ENCODE data around the gene TAF1C.
"Not testable (repeated sequence)": the region's sequence is repeated elsewhere in the genome, so short reads cannot be mapped to it uniquely, and the experiment has no call there.

The TAF1C gene

GRCh38 chr16:84186685-84187437 is at the start of gene TAF1C:
Gene TAF1C, minus strand, starts transcription at chr16:84187057. Its CDS starts 2,069 bp downstream, at chr16:84184988.
- DNase-seq, result peak; percentile 91

- no peak for DNase-seq
Observed at GRCh38 chr16:84234321-84235241, 47.7 kb upstream of the TAF1C start.

DNA sequence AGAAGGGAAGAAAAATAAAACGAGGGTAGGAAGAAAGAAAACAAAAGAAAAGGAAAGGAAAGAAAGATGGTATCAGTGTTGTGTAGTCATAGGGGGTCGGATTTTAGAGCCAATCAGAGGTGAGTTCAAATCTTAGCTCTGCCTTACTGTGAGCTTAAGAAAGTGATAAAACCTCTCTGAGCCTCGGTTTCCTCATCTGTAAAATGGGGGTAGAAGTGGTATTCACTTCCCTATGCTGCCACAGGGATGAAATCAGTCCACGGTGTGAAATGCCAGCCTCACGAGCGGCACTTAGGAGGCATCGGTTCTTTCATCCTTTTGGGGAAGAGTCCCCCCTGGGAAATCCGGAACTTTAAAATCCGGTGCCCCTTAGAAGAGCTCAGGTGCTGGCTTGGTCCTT is 46.9 kb upstream of the TAF1C start:
- DNase-seq, result no peak

GRCh38 chr16:84232969-84233368 is 46.1 kb upstream of the TAF1C start:
- DNase-seq, result no peak

GRCh38 chr16:84232060-84232459 is 45.2 kb upstream of the TAF1C start:
- DNase-seq, result no peak

DNA sequence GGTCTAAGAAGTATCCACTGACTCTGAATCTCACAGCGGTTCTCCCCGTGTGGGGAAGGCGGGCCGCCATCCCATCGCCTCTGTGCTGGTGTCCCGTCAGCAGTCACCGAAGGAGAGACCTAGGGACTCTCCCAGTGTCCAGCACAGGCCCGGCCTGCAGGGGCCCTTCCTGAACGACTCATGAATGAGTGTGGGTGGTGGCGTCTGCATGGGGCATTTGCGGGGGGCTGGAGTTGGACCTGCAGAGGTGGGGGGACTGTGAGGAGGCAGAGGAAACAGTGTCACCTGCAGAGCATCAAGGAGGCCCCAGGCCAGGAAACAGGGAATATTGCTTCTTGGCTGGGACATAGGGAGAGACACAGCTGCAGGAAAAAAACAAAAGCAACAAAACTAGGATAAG is 42.6 kb upstream of the TAF1C start:
- no peak for DNase-seq

DNA sequence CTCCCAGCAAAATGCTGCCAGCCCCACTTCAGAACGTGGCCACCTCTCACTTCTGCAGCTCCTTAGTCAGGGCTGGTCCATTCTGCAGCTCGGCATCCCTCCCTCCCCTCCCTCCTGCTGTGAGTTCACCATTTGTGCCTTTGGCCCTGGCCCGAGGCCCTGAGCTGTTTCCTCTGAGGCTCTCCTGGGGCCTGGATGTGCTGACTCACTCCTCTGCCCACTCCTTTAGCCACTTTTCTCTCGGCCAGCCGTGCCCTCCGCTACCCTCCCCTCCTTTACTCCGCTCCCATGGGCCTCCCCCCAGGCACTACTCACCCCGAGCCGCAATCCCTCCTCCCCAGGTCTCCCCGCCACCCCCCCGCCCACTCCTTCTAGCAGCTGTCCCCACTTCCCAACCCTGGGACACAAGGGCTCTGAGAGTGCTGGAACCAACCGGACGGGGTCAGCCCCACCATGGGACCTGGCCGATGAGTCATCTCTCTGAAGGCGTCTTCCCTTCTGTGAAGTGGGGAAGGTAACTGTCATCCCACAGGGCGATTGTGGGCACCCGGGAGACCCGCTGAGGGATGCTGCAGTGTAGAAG is 41.5 kb upstream of the TAF1C start:
- no peak for DNase-seq

GRCh38 chr16:84227548-84227947 is 40.7 kb upstream of the TAF1C start:
- no peak for DNase-seq

GRCh38 chr16:84226026-84226425 is 39.2 kb upstream of the TAF1C start:
- no peak for DNase-seq

DNA sequence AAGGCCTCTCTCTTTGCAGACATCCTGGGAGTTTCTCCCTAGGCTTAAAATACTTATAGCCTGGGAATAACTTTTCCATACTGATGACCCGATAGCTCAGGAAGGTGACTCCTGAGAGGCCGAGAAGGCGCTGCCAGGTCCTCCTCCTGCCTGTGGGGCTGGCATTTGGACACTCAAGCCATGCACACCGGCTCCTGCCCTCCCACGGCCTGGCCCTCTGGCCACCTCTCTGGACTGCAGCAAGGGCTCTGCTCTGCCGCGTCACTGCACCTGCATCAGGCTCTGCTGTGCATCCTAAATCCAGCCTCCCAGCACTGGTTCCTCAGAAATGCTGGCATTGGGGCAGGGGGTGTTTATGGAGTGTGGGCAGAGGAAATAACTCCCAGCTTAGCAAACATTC is 38.7 kb upstream of the TAF1C start:
- no peak for DNase-seq

DNA sequence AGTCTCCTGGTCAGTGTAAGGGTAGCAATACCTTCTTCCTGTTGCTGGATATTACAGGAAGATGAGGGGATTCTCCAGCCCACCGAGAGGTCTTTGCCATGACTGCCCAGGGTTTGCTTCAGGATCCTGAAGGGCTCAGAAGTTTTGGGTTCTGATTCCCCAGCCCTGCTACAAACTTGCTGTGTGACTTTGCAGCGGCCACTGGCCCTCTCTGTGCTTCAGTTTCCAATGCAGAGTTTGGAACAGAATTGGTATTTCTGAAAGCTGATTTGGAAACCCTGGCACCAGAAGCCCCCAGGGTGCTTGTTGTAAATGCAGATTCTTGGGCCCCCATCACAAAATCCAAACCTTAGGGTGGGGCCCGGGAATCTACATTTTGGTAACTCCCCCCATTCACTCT is 38.3 kb upstream of the TAF1C start:
- no peak for DNase-seq

- DNase-seq, result no peak
Observed at GRCh38 chr16:84224554-84224953, 37.7 kb upstream of the TAF1C start.

DNA sequence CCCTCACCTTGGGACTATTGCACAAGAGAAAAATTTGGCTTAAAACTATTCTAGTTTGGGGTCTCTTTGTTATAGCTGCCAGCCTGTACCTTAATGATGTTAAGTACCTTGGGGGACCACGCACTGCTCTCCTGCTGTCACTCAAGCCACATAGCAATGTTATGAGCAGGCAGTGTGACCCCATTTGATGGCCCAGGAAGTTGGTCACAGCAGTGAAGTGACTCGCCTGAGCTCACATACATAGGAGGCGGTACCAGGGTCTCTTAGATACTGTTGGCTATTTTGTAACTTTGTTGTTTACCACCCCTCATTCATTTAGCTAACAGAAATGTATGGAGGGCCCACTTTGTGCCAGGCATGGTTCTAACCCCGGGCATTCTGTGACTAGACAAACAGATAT is 36.6 kb upstream of the TAF1C start:
- DNase-seq, result no peak

GRCh38 chr16:84220851-84221250 is 34.0 kb upstream of the TAF1C start:
- no peak for DNase-seq

- no peak for DNase-seq
Observed at GRCh38 chr16:84218956-84219355, 32.1 kb upstream of the TAF1C start.

DNA sequence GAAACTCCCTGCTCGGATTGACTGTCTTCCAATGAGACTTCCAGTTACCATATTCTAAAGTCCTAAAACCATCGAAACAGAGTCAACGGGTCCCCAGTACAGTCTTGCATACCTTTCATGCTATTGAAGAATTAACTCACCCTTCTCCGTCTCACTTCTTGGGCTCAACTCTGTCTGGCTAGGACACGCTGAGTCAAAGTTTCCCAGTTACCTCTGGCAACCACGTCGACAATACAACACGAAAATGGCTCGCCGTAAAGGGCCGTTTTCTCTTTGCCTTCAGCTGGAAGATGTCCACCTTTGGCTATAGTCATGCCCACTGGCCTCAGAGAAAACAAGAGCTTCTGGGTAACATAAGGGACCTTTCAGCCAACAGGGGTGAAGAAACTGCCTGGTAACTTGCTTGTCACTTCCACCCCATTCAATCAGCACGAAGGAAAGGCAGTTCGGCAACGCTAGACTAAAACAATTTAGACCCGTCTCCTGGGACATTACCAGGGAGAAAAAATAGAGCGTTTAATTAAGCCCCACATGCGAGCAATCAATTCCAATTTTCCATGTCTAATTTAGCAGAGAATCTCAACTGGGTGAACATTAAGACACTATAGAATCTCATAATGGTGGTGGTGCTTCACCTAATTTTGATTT is 31.4 kb upstream of the TAF1C start:
- DNase-seq, result no peak

DNA sequence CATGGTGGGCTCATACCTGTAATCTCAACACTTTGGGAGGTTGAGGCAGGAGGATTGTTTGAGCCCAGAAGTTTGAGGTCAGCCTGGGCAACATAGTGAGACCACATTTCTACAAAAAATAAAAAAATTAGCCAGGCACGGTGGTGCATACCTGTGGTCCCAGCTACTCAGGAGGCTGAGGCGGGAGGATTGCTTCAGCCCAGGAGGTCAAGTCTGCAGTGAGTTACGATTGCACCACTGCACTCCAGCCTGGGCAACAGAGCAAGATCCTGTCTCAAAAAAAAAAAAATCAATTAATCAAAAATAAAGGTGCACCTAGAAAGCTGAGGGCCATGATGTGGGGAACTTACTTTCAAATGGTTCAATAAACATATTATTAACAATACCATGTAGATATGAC is 29.3 kb upstream of the TAF1C start:
- not testable (repeated sequence) for DNase-seq

DNA sequence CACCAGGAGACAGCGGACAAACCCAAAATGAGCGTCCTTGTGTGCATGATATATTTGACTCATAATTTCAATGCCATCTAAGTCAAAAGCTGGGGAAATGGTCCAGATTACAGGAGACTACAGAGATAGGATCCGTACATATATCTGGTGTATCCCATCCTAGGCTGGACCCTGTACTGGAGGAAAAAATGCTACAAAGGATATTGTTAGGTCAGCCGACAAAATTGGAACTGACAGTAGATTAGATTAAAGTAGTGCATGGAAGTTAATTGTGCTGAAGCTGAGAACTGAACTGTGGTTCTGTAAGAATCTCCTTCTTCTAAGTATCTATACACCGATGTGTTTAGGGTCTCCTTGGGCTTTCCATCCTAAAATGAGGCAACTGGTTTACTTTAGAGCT is 28.7 kb upstream of the TAF1C start:
- no peak for DNase-seq

GRCh38 chr16:84214451-84215066 is 27.7 kb upstream of the TAF1C start:
- no peak for DNase-seq

GRCh38 chr16:84212631-84213030 is 25.8 kb upstream of the TAF1C start:
- DNase-seq, result no peak

DNA sequence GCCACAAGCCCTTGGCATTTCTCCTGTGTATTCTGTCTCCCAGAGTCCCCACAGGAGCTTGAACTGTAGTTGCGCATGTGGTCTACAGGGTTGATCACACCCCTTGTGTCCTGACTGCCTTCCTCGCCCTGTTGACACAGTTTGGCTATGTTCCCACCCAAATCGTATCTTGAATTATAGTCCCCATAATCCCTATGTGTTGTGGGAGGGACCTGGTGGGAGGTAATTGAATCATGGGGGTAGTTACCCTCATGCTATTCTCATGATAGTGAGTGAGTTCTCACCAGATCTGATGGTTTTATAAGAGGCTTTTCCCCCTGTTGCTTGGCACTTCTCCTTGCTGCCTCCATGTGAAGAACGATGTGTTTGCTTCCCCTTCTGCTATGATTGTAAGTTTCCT is 25.3 kb upstream of the TAF1C start:
- no peak for DNase-seq

- no peak for DNase-seq
Observed at GRCh38 chr16:84209989-84210388, 23.1 kb upstream of the TAF1C start.

- no peak for DNase-seq
Observed at GRCh38 chr16:84207879-84208278, 21.0 kb upstream of the TAF1C start.

Data from CD4-positive, alpha-beta T cell treated with Interleukin-1 beta for 1 hour (primary cell).